Left renal pelvis (tissue), 4 donors: ENCODE results near the gene KDM4B. TPM values are rescaled to one million over a fixed set of nuclear protein-coding genes. Genes with fewer than 3 reads are reported as not detected.
"Not testable (repeated sequence)": the region's sequence is repeated elsewhere in the genome, so short reads cannot be mapped to it uniquely, and the experiment has no call there.

ENCODE experiments used
- DNase-seq, 4 donors: peaks; one replicate each; pipeline ENCODE4 v3.0.0-alpha.2; 2013; ENCODE audit warnings: low read depth in 4 of 4, low spot score in 3 of 4
- polyA plus RNA-seq, 4 donors: library from polyadenylated mRNA; unstranded; fragments of 120-200 nt; gene quantifications; one replicate each; pipeline ENCODE4 v1.2.1, GENCODE V29; 2013; ENCODE audit not compliant: insufficient read length in 4 of 4

The KDM4B gene
- polyA plus RNA-seq, 4 donors: 18.5 to 28.4 (median 22.4) TPM

- no peak for DNase-seq
These were observed 217.6 kb downstream of the KDM4B start for GRCh38 chr19:5186293-5187050.

DNA sequence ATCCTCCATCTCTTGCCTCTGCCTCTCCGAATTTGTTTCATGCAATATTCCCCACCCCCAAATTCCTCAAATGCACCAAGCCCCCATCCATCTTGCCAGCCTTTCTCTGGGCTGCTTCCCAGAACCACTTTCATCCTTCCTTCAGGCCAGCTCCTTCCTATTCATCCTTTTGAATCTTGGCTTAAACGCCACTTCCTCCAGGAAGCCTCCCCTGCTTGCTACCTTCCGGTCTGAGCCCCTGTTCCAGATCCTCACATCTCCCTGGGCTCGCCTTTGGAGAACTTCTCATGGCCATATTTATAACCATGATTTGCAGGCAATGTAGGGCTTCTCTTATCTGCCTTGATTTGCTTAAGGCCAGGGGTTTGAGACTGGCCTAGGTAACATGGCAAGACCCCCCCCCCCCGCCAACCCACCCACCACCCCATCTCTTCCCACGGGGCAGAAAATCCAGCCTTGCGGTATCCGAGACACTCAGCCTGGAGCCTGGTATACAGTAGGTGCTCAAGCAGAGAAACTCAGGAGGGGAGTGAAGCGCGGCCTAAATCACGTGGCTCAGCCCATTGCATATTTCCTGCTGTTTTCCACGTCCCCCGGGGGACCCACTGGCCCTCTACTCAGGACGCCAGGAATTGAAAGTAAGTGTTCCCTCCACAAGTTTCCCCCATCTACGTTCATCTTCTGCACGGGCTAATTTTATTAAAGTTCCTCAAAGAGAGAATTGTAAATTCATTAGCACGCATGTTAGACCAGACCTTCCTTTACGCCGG, 219.8 kb downstream of the KDM4B start:
- DNase-seq: no peak

DNA sequence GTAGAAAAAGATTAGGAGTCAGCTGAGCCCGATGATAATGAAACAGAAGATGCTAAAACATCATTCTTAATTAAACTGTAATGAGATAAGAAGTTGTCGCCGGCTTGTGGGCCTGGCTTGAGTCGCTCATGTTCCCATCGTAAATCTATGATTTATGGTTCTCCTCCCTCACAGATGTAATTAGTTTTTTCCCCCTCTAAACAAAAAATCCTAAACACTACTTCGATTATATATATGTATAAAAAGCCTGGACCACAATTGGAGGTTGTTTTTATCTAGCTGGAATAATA, 220.3 kb downstream of the KDM4B start:
- peak in 2 of 4 donors; percentile 24 to 27 for DNase-seq

- no peak for DNase-seq
These were observed 222.2 kb downstream of the KDM4B start for GRCh38 chr19:5191091-5191490.

GRCh38 chr19:5192568-5192967, 223.7 kb downstream of the KDM4B start:
- DNase-seq: no peak

DNA sequence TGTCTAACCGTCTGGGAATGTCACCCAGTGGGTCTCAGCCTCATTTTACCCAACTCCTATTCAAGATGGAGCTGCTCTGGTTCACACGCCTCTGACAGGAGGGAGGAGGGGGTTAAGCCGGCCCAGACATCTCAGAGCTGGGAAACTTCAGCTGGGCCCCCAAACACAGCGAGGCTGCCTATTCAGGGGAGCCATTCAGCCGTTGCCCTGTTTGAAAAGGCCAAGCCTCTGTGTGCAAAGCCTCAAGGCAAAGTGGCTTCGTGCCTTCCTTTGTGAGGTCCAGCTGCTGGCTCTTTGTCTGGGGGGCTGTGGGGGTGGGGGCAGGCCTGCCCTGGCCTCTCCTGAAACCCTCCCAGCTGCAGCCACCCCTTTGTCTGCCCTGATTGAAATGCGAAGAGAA, 224.3 kb downstream of the KDM4B start:
- DNase-seq: no peak

GRCh38 chr19:5194641-5195040, 225.7 kb downstream of the KDM4B start:
- DNase-seq: no peak

DNA sequence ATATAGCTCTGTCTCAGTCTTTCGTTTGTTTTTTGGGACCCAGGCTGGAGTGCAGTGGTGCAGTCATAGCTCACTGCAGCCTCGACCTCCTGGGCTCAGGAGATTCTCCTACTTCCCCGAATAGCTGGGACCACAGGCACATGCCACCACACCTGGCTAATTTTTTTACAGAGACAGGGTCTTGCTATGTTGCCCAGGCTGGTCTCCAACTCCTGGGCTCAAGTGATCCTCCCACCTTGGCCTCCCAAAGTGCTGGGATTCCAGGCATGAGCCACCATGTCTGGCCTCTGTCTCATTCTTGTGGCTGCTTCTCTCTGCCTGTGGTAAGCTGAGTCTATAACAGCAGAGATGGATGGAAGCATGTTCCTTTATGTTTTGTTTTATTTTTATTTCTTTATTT, 226.7 kb downstream of the KDM4B start:
- not testable (repeated sequence) for DNase-seq

DNA sequence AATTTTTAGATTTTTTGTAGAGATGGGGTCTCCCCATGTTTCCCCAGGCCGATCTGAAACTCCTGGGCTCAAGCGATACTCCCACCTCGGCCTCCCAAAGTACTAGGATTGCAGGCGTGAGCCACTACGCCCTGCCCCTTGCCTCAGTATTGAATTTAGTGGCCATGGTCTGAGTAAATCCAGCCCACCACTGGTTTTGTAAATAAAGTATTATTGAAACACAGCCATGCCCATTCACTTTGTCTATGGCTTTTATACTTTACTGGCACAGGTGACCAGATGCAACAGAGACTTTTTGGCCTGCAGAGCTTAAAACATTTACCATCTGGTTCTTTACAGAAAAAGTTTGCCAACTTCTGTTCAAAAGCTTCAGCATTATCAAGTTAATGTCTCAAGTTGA, 227.9 kb downstream of the KDM4B start:
- no peak for DNase-seq

- no peak for DNase-seq
These were observed 231.9 kb downstream of the KDM4B start for GRCh38 chr19:5200844-5201243.

GRCh38 chr19:5202553-5202952, 233.6 kb downstream of the KDM4B start:
- no peak for DNase-seq

Other genes with a start within 250 kb of the KDM4B start
- 10 to 100 TPM; 17.4 to 26.5 (median 20.8) TPM for gene DPP9, start 245.3 kb upstream of the KDM4B start, polyA plus RNA-seq
- 1 to 10 TPM; 1.2 to 2.8 (median 1.8) TPM for gene FEM1A, start 177.4 kb upstream of the KDM4B start, polyA plus RNA-seq
- 1 to 10 TPM; 5.1 to 7.1 (median 5.6) TPM for gene TICAM1, start 137.4 kb upstream of the KDM4B start, polyA plus RNA-seq
- 10 to 100 TPM; 37.8 to 55.0 (median 46.1) TPM for gene PLIN3, start 101.4 kb upstream of the KDM4B start, polyA plus RNA-seq
- gene ARRDC5, start 66.2 kb upstream of the KDM4B start, polyA plus RNA-seq: under 1 TPM in 2 of 4 donors, not detected in 2; 0.08 to 0.09 TPM
- gene UHRF1, start 59.6 kb upstream of the KDM4B start, polyA plus RNA-seq: 10 to 100 TPM; 19.0 to 38.3 (median 31.8) TPM